ENCODE data around the gene ZNF70. TPM values are rescaled to one million over a fixed set of nuclear protein-coding genes. Genes with fewer than 3 reads are reported as not detected.

ZNF70 gene
- total RNA-seq, 1 experiment from 2014 or later, result 3.2 TPM

GRCh38 chr22:23767673-23768548, 17.0 kb upstream of the ZNF70 start, which contains the start of gene CHCHD10:
CHCHD10 (minus strand) TSS chr22:23767972; CDS start chr22:23767874, 98 bp downstream.
- H3K27me3 ChIP-seq (ENCODE audit: insufficient read depth, low read length), result no peaks in the 10 kb centered on the region
- H4K20me1 ChIP-seq (ENCODE audit: insufficient read depth), result no peaks in the 10 kb centered on the region
- H3K9me2 ChIP-seq (ENCODE audit: insufficient read depth), result no peaks in the 10 kb centered on the region
- peak within 1 kb of the TSS; percentile 89 for H3K27ac ChIP-seq (ENCODE audit: low read depth, low read length)
- intact Hi-C loops (cut with micrococcal nuclease), result loop anchor here (2.0 to 10.0 kb wide), 3 partner anchors 79 to 225 kb away; no protein-coding TSS in a partner anchor
- peak within 1 kb of the TSS; percentile 93 for H3K9ac ChIP-seq (ENCODE audit: low read length)
- peak within 1 kb of the TSS; percentile 73 to 86 for H3K4me3 ChIP-seq (replicated peaks in 1 of 2; ENCODE audit: low read depth in 1 of 2, low read length in 2 of 2)
- H3K36me3 ChIP-seq (ENCODE audit: control insufficient read depth in 1 of 2, insufficient read depth in 2 of 2, low read length in 2 of 2), result peaks cover 9 to 20% of the 10 kb centered on the region in 2 experiments; a peak in 3 of 4 replicates
- H3K9me3 ChIP-seq (ENCODE audit: control insufficient read depth in 1 of 2, insufficient read depth in 1 of 2, low read depth in 1 of 2, low read length in 2 of 2), result no peaks in the 10 kb centered on the region
- ATAC-seq (peak; percentile 76), DNase-seq (ENCODE audit: low read depth, low spot score) (peak; percentile 60)
- TSS peak; percentile 78 for BruUV-seq (replicated peaks)
- peak within 1 kb of the TSS; percentile 100 for H3K4me2 ChIP-seq (ENCODE audit: low read length)
- ChIA-PET POLR2A (interaction anchor here (2.2 kb wide), 1 partner anchor 9 kb away, joined by 6 read pairs; no protein-coding TSS in a partner anchor), RAD21 (ENCODE audit: low non-redundant PET in 1 of 2, low total read pairs in 2 of 2, uncharacterized antibody in 2 of 2, unreplicated experiment in 2 of 2) (interaction anchor here in 1 of 2 experiments (0.6 kb wide), 1 partner anchor 44 kb away, joined by 3 read pairs; no protein-coding TSS in a partner anchor), CTCF (interaction anchor here (1.5 kb wide), 2 partner anchors 12 to 82 kb away, joined by 7 to 8 read pairs; no protein-coding TSS in a partner anchor)
- peaks cover 22 to 67% of the 10 kb centered on the region in 2 experiments for H3K4me1 ChIP-seq (ENCODE audit: control insufficient read depth in 1 of 2, insufficient read depth in 2 of 2, low read length in 2 of 2)
- no peak within 1 kb of the TSS for H2AFZ ChIP-seq (ENCODE audit: low read depth, low read length, poor library complexity, severe bottlenecking)
- peaks cover 35% of the 10 kb centered on the region for H3K79me2 ChIP-seq (ENCODE audit: insufficient read depth, low read length)
- no peak for TF ChIP-seq ZNF274 (IDR thresholded peaks at IDR 0.05; ENCODE audit: low read depth, low read length)
- TF ChIP-seq ZBTB33 (IDR thresholded peaks at IDR 0.05; ENCODE audit: extremely low read depth, insufficient replicate concordance, low read length), result peak; percentile 6
- peak; percentile 59; the same call in 1 of the 2 replicates for TF ChIP-seq MAX (IDR thresholded peaks at IDR 0.05)
- TF ChIP-seq POLR2A (IDR thresholded peaks at IDR 0.05; ENCODE audit: borderline replicate concordance, extremely low read depth, insufficient read depth, insufficient read length), result peak; percentile 66
- TF ChIP-seq CBX3 (IDR thresholded peaks at IDR 0.05; ENCODE audit: low read depth), result no peak
- no peak for TF ChIP-seq EZH2 (IDR thresholded peaks at IDR 0.05)
- TF ChIP-seq, protein P1, sequence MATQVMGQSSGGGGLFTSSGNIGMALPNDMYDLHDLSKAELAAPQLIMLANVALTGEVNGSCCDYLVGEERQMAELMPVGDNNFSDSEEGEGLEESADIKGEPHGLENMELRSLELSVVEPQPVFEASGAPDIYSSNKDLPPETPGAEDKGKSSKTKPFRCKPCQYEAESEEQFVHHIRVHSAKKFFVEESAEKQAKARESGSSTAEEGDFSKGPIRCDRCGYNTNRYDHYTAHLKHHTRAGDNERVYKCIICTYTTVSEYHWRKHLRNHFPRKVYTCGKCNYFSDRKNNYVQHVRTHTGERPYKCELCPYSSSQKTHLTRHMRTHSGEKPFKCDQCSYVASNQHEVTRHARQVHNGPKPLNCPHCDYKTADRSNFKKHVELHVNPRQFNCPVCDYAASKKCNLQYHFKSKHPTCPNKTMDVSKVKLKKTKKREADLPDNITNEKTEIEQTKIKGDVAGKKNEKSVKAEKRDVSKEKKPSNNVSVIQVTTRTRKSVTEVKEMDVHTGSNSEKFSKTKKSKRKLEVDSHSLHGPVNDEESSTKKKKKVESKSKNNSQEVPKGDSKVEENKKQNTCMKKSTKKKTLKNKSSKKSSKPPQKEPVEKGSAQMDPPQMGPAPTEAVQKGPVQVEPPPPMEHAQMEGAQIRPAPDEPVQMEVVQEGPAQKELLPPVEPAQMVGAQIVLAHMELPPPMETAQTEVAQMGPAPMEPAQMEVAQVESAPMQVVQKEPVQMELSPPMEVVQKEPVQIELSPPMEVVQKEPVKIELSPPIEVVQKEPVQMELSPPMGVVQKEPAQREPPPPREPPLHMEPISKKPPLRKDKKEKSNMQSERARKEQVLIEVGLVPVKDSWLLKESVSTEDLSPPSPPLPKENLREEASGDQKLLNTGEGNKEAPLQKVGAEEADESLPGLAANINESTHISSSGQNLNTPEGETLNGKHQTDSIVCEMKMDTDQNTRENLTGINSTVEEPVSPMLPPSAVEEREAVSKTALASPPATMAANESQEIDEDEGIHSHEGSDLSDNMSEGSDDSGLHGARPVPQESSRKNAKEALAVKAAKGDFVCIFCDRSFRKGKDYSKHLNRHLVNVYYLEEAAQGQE (IDR thresholded peaks at IDR 0.05; ENCODE audit: low read depth), result no peak
- TF ChIP-seq SP1 (IDR thresholded peaks at IDR 0.05; ENCODE audit: low read depth), result no peak; the same call in 1 of the 2 replicates
- no peak for TF ChIP-seq CEBPB (IDR thresholded peaks at IDR 0.05; ENCODE audit: low read depth)
- TF ChIP-seq FOSL1 (IDR thresholded peaks at IDR 0.05; ENCODE audit: low read depth), result no peak
- peak; percentile 70 for TF ChIP-seq RAD21 (IDR thresholded peaks at IDR 0.05; ENCODE audit: low read depth)
- peak; percentile 86 for TF ChIP-seq YY1 (IDR thresholded peaks at IDR 0.05; ENCODE audit: extremely low read depth, insufficient replicate concordance, low read depth, low read length)
- no peak for TF ChIP-seq ATF3 (IDR thresholded peaks at IDR 0.05)
- TF ChIP-seq, protein P2, sequence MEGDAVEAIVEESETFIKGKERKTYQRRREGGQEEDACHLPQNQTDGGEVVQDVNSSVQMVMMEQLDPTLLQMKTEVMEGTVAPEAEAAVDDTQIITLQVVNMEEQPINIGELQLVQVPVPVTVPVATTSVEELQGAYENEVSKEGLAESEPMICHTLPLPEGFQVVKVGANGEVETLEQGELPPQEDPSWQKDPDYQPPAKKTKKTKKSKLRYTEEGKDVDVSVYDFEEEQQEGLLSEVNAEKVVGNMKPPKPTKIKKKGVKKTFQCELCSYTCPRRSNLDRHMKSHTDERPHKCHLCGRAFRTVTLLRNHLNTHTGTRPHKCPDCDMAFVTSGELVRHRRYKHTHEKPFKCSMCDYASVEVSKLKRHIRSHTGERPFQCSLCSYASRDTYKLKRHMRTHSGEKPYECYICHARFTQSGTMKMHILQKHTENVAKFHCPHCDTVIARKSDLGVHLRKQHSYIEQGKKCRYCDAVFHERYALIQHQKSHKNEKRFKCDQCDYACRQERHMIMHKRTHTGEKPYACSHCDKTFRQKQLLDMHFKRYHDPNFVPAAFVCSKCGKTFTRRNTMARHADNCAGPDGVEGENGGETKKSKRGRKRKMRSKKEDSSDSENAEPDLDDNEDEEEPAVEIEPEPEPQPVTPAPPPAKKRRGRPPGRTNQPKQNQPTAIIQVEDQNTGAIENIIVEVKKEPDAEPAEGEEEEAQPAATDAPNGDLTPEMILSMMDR (IDR thresholded peaks at IDR 0.05 in 2 of 3, conservative IDR thresholded peaks at IDR 0.05 in 1 of 3; ENCODE audit: borderline replicate concordance in 1 of 3, insufficient read depth in 1 of 3, low read depth in 2 of 3, low read length in 2 of 3), result peak; percentile 55 to 79 (median 76); a peak in 5 of 6 replicates
- no peak for TF ChIP-seq EGR1 (IDR thresholded peaks at IDR 0.05; ENCODE audit: low read depth)
- TF ChIP-seq TCF7L2 (IDR thresholded peaks at IDR 0.05; ENCODE audit: borderline replicate concordance, extremely low read depth, insufficient read depth, insufficient read length), result no peak
